ENCODE measurements around the gene EPHB2.
"Not testable (repeated sequence)": the region's sequence is repeated elsewhere in the genome, so short reads cannot be mapped to it uniquely, and the experiment has no call there.

EPHB2 gene

GRCh38 chr1:22824975-22825374 is 114.3 kb downstream of the EPHB2 start:
- Mint-ChIP-seq H3K27me3 (ENCODE audit: low read depth) (no peaks in the 10 kb centered on the region), H3K4me3 (no peak overlapping the region), H3K27ac (no peak overlapping the region), H3K4me1 (ENCODE audit: low read depth) (no peaks in the 10 kb centered on the region), H3K9me3 (no peaks in the 10 kb centered on the region), H3K36me3 (ENCODE audit: low read depth) (no peaks in the 10 kb centered on the region)

DNA sequence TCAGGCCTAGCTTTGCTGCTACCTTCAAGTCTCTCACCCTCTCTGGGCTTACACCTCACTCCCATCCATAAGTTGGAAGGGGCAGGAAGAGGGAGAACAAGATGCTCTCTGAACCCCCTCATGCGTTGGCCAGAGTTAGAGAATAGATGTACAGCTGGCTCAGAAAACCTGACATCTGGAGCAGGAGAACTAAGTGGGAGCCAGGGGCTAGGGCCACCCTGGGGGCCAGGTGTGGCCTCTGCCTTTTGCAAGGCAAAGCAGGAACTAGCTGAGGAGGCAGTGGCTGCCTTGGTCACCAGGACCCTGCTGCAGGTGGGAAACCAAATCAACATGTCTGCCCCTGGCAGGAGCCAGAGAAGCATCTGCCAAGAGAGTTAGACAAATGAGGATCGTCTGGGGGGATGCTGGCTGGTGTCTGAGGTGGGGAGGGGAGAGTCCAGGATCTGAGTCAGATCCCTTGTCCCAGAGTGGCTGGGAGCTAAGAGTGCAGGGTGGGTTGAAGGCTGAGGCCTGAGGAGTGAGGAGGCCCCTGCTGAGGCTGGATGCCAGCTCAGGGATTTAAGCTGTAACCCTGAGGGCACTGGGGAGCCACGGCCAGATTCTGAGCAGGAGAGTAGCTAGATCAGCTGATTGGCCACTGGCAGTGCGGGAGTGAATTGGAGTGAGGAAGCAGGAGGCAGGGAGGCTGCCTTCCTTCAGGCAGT is 115.0 kb downstream of the EPHB2 start:
- Mint-ChIP-seq H3K9me3 (no peaks in the 10 kb centered on the region), H3K27me3 (ENCODE audit: low read depth) (no peaks in the 10 kb centered on the region), H3K4me3 (no peak overlapping the region), H3K36me3 (ENCODE audit: low read depth) (no peaks in the 10 kb centered on the region), H3K4me1 (ENCODE audit: low read depth) (no peaks in the 10 kb centered on the region), H3K27ac (no peak overlapping the region)

GRCh38 chr1:22826604-22827580 is 116.3 kb downstream of the EPHB2 start:
- Mint-ChIP-seq H3K4me1 (ENCODE audit: low read depth) (no peaks in the 10 kb centered on the region), H3K36me3 (ENCODE audit: low read depth) (no peaks in the 10 kb centered on the region), H3K9me3 (no peaks in the 10 kb centered on the region), H3K27ac (no peak overlapping the region), H3K4me3 (no peak overlapping the region), H3K27me3 (ENCODE audit: low read depth) (no peaks in the 10 kb centered on the region)

DNA sequence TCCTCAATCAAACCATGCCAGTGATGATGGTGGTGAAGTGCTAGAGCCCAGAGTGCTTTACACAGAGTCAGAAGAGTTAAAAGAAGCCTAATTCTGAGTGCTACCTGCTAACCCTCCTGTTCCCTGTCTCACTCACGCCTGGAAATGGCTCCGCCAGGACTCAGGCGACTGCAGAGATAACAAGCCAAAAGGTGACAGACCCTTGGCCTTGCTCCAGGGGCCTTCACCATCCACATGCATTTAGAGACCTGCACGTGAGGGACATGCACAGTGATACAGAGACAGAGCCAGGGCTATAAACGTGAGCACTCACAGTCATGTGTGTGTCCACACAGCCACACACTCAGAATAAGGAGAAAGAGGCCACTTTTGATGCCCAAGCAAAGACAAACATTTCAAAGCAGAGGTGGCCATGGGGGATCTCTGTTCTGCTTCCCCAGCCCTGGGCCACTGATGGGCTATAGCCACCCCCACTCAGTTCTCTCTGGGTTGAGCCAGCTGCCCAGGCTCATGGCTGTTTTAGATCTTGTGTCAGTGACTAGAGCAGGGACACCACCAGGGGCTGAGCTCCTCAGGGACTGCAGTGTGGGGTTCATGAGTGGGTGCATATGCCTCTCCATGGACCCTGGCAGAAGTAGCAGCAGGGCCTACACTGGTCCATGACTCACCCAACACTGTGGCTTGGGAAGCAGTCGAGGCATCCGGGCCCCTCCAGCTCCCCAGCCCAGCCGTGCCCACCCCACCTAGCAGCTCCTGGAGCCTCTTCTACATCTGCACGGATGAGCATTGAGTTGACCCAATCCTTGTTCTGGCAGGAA is 117.2 kb downstream of the EPHB2 start:
- no peak overlapping the region for H3K27ac Mint-ChIP-seq
- H3K9me3 Mint-ChIP-seq = no peaks in the 10 kb centered on the region
- no peaks in the 10 kb centered on the region for H3K27me3 Mint-ChIP-seq (ENCODE audit: low read depth)
- no peak overlapping the region for H3K4me3 Mint-ChIP-seq
- H3K4me1 Mint-ChIP-seq (ENCODE audit: low read depth) = no peaks in the 10 kb centered on the region
- no peaks in the 10 kb centered on the region for H3K36me3 Mint-ChIP-seq (ENCODE audit: low read depth)

GRCh38 chr1:22828484-22829308 is 118.1 kb downstream of the EPHB2 start:
- Mint-ChIP-seq H3K27me3 (ENCODE audit: low read depth) (peaks cover 5% of the 10 kb centered on the region), H3K27ac (no peak overlapping the region), H3K4me1 (ENCODE audit: low read depth) (no peaks in the 10 kb centered on the region), H3K4me3 (no peak overlapping the region), H3K36me3 (ENCODE audit: low read depth) (no peaks in the 10 kb centered on the region), H3K9me3 (no peaks in the 10 kb centered on the region)

- Mint-ChIP-seq H3K27ac (no peak overlapping the region), H3K4me1 (ENCODE audit: low read depth) (no peaks in the 10 kb centered on the region), H3K4me3 (no peak overlapping the region), H3K27me3 (ENCODE audit: low read depth) (peaks cover 7% of the 10 kb centered on the region), H3K9me3 (no peaks in the 10 kb centered on the region), H3K36me3 (ENCODE audit: low read depth) (no peaks in the 10 kb centered on the region)
These were observed 118.8 kb downstream of the EPHB2 start for GRCh38 chr1:22829309-22829989.

GRCh38 chr1:22830041-22830566 is 119.5 kb downstream of the EPHB2 start:
- Mint-ChIP-seq H3K9me3 (no peaks in the 10 kb centered on the region), H3K4me1 (ENCODE audit: low read depth) (no peaks in the 10 kb centered on the region), H3K27ac (no peak overlapping the region), H3K4me3 (no peak overlapping the region), H3K27me3 (ENCODE audit: low read depth) (peaks cover 7% of the 10 kb centered on the region), H3K36me3 (ENCODE audit: low read depth) (no peaks in the 10 kb centered on the region)

GRCh38 chr1:22830757-22831340 is 120.2 kb downstream of the EPHB2 start:
- Mint-ChIP-seq H3K9me3 (no peaks in the 10 kb centered on the region), H3K4me1 (ENCODE audit: low read depth) (no peaks in the 10 kb centered on the region), H3K36me3 (ENCODE audit: low read depth) (no peaks in the 10 kb centered on the region), H3K4me3 (no peak overlapping the region), H3K27ac (no peak overlapping the region), H3K27me3 (ENCODE audit: low read depth) (peaks cover 7% of the 10 kb centered on the region)

GRCh38 chr1:22831729-22832413 is 121.2 kb downstream of the EPHB2 start:
- Mint-ChIP-seq H3K4me3 (no peak overlapping the region), H3K36me3 (ENCODE audit: low read depth) (no peaks in the 10 kb centered on the region), H3K4me1 (ENCODE audit: low read depth) (no peaks in the 10 kb centered on the region), H3K27me3 (ENCODE audit: low read depth) (peaks cover 7% of the 10 kb centered on the region), H3K9me3 (no peaks in the 10 kb centered on the region), H3K27ac (no peak overlapping the region)

- H3K27me3 Mint-ChIP-seq (ENCODE audit: low read depth) = peaks cover 10% of the 10 kb centered on the region
- no peaks in the 10 kb centered on the region for H3K4me1 Mint-ChIP-seq (ENCODE audit: low read depth)
- no peak overlapping the region for H3K4me3 Mint-ChIP-seq
- no peaks in the 10 kb centered on the region for H3K36me3 Mint-ChIP-seq (ENCODE audit: low read depth)
- H3K9me3 Mint-ChIP-seq = no peaks in the 10 kb centered on the region
- no peak overlapping the region for H3K27ac Mint-ChIP-seq
These were observed 121.8 kb downstream of the EPHB2 start for GRCh38 chr1:22832414-22832786.

GRCh38 chr1:22833699-22834098 is 123.1 kb downstream of the EPHB2 start:
- Mint-ChIP-seq H3K9me3 (no peaks in the 10 kb centered on the region), H3K4me1 (ENCODE audit: low read depth) (no peaks in the 10 kb centered on the region), H3K27me3 (ENCODE audit: low read depth) (peaks cover 10% of the 10 kb centered on the region), H3K4me3 (no peak overlapping the region), H3K27ac (no peak overlapping the region), H3K36me3 (ENCODE audit: low read depth) (no peaks in the 10 kb centered on the region)

- H3K4me3 Mint-ChIP-seq; H3K9me3 Mint-ChIP-seq; H3K27ac Mint-ChIP-seq; H3K36me3 Mint-ChIP-seq (ENCODE audit: low read depth); H3K4me1 Mint-ChIP-seq (ENCODE audit: low read depth): not testable (repeated sequence)
- peaks cover 10% of the 10 kb centered on the region for H3K27me3 Mint-ChIP-seq (ENCODE audit: low read depth)
These were observed 123.8 kb downstream of the EPHB2 start for GRCh38 chr1:22834420-22834819.

All from T-helper 1 cell treated with Interleukin-12 subunit alpha and Interleukin-12 subunit beta and Interleukin-4 antibody, amounts not matched to agents 30 μg/mL and 1 μg/mL, for 36 hours (primary cell).